IPS DF 19.7 (cell line): ENCODE results near the gene SH3TC2.

Experiments
- DNase-seq: peaks from one replicate; pipeline ENCODE4 v3.0.0-alpha.2; 2013; ENCODE audit warnings: low read depth, low spot score

The SH3TC2 gene

GRCh38 chr5:149028984-149029383, 33.9 kb downstream of the SH3TC2 start:
- DNase-seq, result no peak

- no peak for DNase-seq
Observed at GRCh38 chr5:149028161-149028560, 34.7 kb downstream of the SH3TC2 start.

DNA sequence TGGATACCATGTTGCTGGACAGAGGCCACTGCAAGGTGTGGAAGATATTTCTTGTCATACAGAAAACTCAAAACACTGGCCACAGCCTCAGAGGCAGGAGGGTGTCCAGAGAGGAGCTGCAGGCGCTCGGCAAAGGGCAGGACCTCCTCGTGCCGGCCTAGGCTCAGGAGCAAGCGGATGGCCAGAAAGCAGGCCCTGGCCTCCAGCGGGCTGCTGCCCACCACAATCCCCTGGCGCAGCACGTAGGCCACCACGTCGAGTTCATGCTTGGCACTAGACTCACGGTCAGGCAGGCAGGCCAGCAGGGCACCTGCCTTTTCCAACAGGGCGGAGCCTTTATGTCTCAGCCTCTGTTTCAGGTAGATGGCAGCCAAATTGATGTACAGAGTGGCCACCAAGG, 35.2 kb downstream of the SH3TC2 start:
- no peak for DNase-seq

GRCh38 chr5:149024943-149025342, 37.9 kb downstream of the SH3TC2 start:
- DNase-seq, result no peak

DNA sequence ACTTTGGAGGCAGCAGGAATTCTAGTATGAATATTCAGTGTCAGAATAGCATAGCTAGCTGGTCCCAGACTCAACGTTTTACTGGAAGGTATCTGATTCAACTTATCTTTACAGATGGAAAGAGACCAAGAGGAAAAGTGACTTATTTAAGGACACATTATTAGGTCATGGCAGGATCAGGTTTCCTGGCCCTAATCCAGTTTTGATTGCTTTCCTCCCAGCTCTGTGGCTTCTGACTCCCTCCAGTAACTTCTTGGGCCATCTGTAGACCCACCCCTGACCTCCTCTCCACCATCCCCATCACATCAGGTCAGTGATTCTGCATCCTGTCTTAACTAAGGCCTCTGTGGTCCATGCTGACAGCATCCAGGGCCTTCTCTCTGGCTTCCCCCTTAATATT, 38.4 kb downstream of the SH3TC2 start:
- no peak for DNase-seq

DNA sequence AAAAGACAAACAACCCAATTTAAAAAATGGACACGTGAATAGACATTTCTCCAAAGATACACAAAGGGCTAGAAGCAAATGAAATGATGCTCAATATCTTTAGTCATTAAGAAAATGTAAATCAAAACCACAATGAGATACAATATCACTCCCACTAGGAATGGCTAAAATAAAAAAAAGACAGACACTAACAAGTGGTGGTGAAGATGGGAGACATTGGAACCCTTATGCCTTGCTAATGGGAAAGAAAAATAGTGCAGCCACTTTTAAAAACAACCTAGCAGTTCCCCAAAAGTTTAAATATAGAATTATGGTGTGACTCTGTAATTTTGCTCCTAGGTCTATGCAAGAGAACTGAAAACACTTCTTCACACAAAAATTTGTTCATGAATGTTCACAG, 40.7 kb downstream of the SH3TC2 start:
- DNase-seq, result no peak

- no peak for DNase-seq
Observed at GRCh38 chr5:149019679-149020078, 43.2 kb downstream of the SH3TC2 start.

GRCh38 chr5:149018909-149019443, 43.9 kb downstream of the SH3TC2 start:
- no peak for DNase-seq

- DNase-seq, result no peak
Observed at GRCh38 chr5:149017636-149018035, 45.2 kb downstream of the SH3TC2 start.

DNA sequence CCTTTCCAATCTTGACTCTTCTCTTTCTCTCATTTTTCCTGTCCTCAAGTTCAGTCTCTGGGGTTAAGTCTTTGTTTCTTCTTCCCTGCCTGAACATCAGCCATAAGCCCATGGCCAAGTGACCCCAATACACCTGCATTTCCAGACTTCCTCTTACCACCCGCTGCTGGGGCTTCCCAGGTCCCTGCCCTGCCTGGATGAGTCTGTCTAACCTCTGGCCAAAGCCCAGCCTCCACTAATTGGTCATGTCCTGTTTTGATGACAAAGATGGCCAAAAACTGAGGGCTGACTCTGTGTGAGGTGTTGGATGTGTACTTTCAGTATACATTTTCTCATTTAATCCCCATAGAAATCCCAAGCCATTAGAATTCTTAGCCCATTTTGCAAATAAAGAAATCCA, 47.3 kb downstream of the SH3TC2 start:
- DNase-seq, result no peak

GRCh38 chr5:149015126-149015525, 47.7 kb downstream of the SH3TC2 start:
- DNase-seq, result no peak

GRCh38 chr5:149014571-149015031, 48.3 kb downstream of the SH3TC2 start:
- no peak for DNase-seq

GRCh38 chr5:149013796-149014195, 49.1 kb downstream of the SH3TC2 start:
- DNase-seq, result no peak

DNA sequence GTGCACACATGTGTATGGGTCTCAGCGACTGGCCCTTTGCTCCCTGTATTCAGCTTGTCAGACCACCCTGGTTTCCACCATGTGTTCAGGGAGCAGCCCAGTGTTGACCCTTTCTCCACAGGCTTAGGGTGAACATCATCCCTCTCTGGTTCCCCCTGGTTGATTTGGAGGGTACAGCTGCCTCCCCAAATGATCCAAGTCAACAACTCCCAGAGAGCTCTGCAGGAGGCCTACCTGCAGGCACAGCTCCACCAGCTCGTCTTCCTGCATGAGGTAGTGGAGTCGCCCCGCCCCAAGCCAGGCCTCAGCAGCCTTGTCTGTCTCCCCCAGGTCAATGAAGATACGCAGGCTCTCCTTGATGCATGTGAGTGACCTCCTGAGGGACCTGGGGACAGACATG, 50.5 kb downstream of the SH3TC2 start:
- DNase-seq, result no peak

DNA sequence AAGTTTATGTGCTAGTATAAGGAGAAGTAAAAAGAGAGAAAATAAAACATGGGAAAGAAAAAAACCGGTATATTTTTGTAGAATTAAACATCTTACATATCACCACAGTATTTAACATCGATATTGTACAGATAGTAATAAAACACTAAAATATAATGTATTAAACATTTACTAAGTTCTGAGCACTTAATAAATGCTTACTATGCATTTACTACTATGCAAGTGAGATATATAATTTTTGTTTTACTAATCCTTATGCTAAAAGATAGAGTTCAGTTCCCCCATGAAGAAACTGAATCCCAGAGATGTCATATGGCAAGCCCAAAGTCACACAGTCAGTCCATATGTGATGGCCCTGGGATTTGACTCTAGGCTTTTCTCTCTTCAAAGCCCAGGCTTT, 51.1 kb downstream of the SH3TC2 start:
- no peak for DNase-seq

DNA sequence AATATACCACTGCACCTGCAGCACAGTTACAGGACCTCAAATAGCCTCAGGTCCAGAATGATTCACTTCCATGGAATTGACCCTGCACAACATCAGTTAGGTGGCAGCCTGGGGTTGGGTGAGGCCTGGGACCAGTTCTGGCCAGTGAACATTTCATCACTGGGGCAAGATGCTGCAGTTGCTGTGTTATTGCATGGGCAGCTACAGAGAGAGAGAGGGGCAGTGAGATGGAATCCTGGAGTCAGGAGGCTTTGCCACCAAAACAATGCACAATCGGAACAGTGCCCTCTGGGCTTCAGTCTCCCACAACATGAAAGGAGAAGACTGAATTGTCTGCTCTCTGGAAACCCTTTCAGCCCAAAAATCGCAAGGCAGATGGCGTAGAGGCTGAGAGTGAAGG, 51.8 kb downstream of the SH3TC2 start:
- DNase-seq, result no peak

- DNase-seq, result no peak
Observed at GRCh38 chr5:149007174-149007573, 55.7 kb downstream of the SH3TC2 start.

DNA sequence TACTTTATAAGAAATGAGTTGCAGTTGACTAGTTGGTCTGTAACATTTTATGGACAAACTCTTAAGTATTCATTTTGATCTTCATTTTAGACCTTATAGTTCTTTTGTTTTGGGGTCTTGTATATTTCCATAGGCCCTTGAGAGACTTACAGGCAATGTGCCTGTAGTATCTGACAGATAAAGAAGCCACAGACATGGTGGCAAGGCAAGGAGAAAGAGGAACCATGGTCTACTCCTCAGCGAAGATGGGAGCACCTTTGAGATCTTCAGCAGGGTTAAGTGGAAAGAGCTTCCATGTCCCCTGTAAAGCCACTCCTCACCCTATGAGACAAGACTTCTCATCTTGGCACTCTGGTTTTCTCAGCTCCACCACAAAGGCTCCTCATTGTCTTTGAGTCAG, 56.4 kb downstream of the SH3TC2 start:
- no peak for DNase-seq

GRCh38 chr5:149005077-149005892, 57.6 kb downstream of the SH3TC2 start:
- no peak for DNase-seq

DNA sequence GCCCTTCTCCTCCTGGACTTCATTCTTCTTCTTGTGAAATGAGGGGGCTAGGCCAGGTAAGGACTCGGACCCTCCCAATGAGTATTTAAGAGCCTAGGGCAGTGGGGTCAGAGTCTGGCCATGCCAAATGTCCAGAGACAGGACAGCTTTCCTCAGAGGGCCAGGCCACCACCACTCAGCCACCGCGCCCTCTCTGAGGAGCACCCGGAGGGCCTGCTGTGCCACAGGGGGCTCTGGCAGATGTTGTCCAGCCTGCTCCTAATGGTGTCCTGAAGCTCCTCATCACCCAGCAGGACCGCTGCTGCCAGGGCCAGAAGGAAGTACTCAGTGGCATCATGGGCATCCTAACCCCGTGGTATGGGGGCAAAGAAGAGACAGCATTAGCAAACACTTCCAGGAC, 58.3 kb downstream of the SH3TC2 start:
- DNase-seq, result no peak

DNA sequence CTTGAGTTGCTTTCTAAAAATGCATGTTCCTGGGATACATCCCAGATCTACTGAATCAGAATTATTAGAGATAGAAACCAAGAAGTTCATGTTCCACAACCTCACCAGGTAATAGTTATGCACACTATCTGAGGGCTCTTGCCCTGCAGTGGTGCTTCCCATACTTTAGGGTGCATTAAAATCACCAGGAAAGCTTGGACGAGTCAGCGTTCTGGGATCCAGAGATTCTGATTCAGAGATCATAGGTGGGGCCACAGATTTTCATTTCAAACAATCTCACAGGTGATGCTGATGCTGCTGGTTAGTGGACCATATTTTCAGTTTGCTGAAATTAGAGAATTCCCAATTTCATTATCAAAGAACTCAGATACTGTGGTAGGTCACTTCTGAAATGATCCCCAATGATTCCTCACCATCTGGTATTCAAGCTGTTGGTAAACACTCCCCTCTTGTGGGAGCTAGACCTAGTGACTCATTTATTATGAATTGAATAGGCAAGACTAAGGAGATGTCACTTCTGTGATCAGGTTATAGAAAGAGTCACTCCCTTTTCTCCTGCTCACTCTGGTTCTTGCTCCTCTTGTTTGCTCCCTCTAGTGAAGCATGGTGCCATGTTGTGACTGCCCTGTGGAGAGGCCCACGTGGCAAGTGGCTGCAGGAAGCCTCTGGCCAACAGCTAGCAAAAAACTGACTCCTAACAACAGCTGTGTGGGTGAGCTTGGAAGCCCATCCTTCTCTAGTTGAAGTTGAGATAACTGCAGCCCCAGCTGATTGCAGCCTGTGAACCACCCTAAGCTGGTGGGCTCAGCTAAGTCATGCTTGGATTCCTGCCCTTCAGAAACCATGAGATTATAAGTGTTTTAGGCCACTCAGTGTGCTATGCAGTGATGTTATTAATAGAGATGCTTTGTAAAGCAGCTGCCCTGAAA, 59.8 kb downstream of the SH3TC2 start:
- DNase-seq, result no peak

DNA sequence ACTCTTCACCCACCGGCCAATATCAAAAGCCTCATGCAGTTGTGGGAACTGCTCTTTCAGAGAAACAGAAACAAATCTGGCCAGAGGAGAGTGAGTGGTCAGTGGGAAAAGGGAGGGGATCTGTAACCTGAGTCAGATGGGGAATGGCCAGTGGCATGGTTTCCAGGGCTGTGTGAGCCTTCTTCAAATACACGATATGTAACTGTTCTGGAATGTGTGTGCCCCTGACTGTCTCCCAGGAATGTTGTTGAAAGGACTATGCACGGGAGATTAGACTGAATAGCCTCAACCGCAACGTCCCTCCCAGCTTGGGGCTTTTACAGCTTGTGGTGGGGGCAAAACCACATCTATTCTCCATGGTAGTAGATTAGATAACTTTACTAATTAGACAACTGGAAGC, 60.8 kb downstream of the SH3TC2 start:
- peak; percentile 38 for DNase-seq
